CD14-positive monocyte (primary cell): ENCODE results near the gene REEP1. TPM values are rescaled to one million over a fixed set of nuclear protein-coding genes. Genes with fewer than 3 reads are reported as not detected.
"Not testable (repeated sequence)": the region's sequence is repeated elsewhere in the genome, so short reads cannot be mapped to it uniquely, and the experiment has no call there.

Experiments
- DNase-seq, 3 donors: peaks; one replicate each; pipeline ENCODE4 v3.0.0-alpha.2; 2011 to 2022
- H2AFZ ChIP-seq: 2 replicates; pipeline ENCODE4 v1.6.0; 2012; ENCODE audit warnings: mild to moderate bottlenecking, low read depth, low read length, inconsistent platforms; ENCODE audit not compliant: insufficient read depth, poor library complexity, severe bottlenecking
- H3K27ac ChIP-seq, 2 donors: 1 replicate in 1 of 2; 2 replicates in 1 of 2; pipeline ENCODE4 v1.5.1; 2012 to 2013; ENCODE audit warnings: low read length in 2 of 2, control low read depth in 1 of 2, inconsistent platforms in 1 of 2, low read depth in 1 of 2, mild to moderate bottlenecking in 1 of 2
- H3K27me3 ChIP-seq, 2 donors: one replicate each; pipeline versions ENCODE4 v1.6.0 to v1.6.1; 2011 to 2013; ENCODE audit warnings: low read length in 2 of 2; ENCODE audit not compliant: control insufficient read depth in 2 of 2, insufficient read depth in 2 of 2
- H3K36me3 ChIP-seq, 2 donors: replicated peaks in 1 of 2; 1 replicate in 1 of 2; 2 replicates in 1 of 2; pipeline versions ENCODE4 v1.5.1 to v1.6.1; 2012 to 2013; ENCODE audit warnings: low read length in 2 of 2, control low read depth in 1 of 2, inconsistent platforms in 1 of 2, mild to moderate bottlenecking in 1 of 2; ENCODE audit not compliant: insufficient read depth in 2 of 2, control insufficient read depth in 1 of 2
- H3K4me1 ChIP-seq, 2 donors: 1 replicate in 1 of 2; 2 replicates in 1 of 2; pipeline versions ENCODE4 v1.5.1 to v1.6.1; 2012 to 2013; ENCODE audit warnings: low read length in 2 of 2, control low read depth in 1 of 2, inconsistent platforms in 1 of 2, mild to moderate bottlenecking in 1 of 2, moderate library complexity in 1 of 2; ENCODE audit not compliant: insufficient read depth in 2 of 2, control insufficient read depth in 1 of 2
- H3K4me2 ChIP-seq: replicated peaks from 2 replicates; pipeline ENCODE3; 2012; ENCODE audit warnings: low read length, moderate library complexity, mild to moderate bottlenecking; ENCODE audit not compliant: poor library complexity, severe bottlenecking; ENCODE audit errors: extremely low read depth
- H3K4me3 ChIP-seq, 3 experiments: fragments of 200-600 bp in 1 of 3; sonication (generic) in 1 of 3; replicated peaks in 1 of 3; 1 replicate in 2 of 3; 2 replicates in 1 of 3; pipeline ENCODE4 v1.5.1; 2011 to 2013; ENCODE audit warnings: low read length in 3 of 3, mild to moderate bottlenecking in 3 of 3, control low read depth in 2 of 3, low read depth in 2 of 3, inconsistent platforms in 1 of 3, moderate library complexity in 1 of 3
- H3K79me2 ChIP-seq: 2 replicates; pipeline ENCODE4 v1.6.0; 2012; ENCODE audit warnings: mild to moderate bottlenecking, control low read depth, inconsistent platforms, low read length, moderate library complexity; ENCODE audit not compliant: insufficient read depth
- H3K9ac ChIP-seq: 2 replicates; pipeline ENCODE4 v1.6.0; 2017; ENCODE audit warnings: low read length, mild to moderate bottlenecking; ENCODE audit not compliant: insufficient read depth, poor library complexity, severe bottlenecking
- H3K9me3 ChIP-seq, 2 donors: replicated peaks in 1 of 2; 1 replicate in 1 of 2; 2 replicates in 1 of 2; pipeline versions ENCODE4 v1.5.1 to v1.6.1; 2012 to 2013; ENCODE audit warnings: low read length in 2 of 2, control low read depth in 1 of 2; ENCODE audit not compliant: control insufficient read depth in 1 of 2, insufficient read depth in 1 of 2
- H4K20me1 ChIP-seq: 2 replicates; pipeline ENCODE4 v1.6.0; 2012; ENCODE audit warnings: mild to moderate bottlenecking, low read length, control low read depth, moderate library complexity; ENCODE audit not compliant: insufficient read depth
- H3K27ac Mint-ChIP-seq, 7 donors: one replicate each; pipeline ENCODE4 v1.8.0; 2020; ENCODE audit warnings: mild to moderate bottlenecking in 7 of 7, mixed read lengths in 7 of 7, moderate library complexity in 6 of 7, inconsistent platforms in 2 of 7
- H3K27me3 Mint-ChIP-seq, 3 donors: one replicate each; pipeline ENCODE4 v1.8.0; 2021 to 2022; ENCODE audit warnings: low read depth in 3 of 3, mild to moderate bottlenecking in 3 of 3, mixed read lengths in 3 of 3, moderate library complexity in 3 of 3, inconsistent platforms in 1 of 3
- H3K36me3 Mint-ChIP-seq, 2 donors: one replicate each; pipeline ENCODE4 v1.8.0; 2020; ENCODE audit warnings: mixed read lengths in 2 of 2, inconsistent platforms in 1 of 2, mild to moderate bottlenecking in 1 of 2
- H3K4me1 Mint-ChIP-seq: one replicate; pipeline ENCODE4 v1.8.0; 2020; ENCODE audit warnings: mild to moderate bottlenecking, mixed read lengths
- H3K4me3 Mint-ChIP-seq, 2 donors: one replicate each; pipeline ENCODE4 v1.8.0; 2020; ENCODE audit warnings: mild to moderate bottlenecking in 2 of 2, mixed read lengths in 2 of 2, moderate library complexity in 1 of 2
- H3K9me3 Mint-ChIP-seq, 7 donors: one replicate each; pipeline ENCODE4 v1.8.0; 2020 to 2022; ENCODE audit warnings: mixed read lengths in 7 of 7, mild to moderate bottlenecking in 6 of 7, moderate library complexity in 6 of 7, inconsistent platforms in 2 of 7
- WGBS: methylation state at CpG from one replicate; pipeline ENCODE4 v1.1.5; 2013; ENCODE audit warnings: missing lambda C conversion rate; ENCODE audit not compliant: insufficient coverage; 5-methylcytosine and 5-hydroxymethylcytosine counted together
- intact Hi-C, 2 donors: fragments of 100-400 bp; cut with micrococcal nuclease; formaldehyde crosslinking; loops; one replicate each; pipeline versions ENCODE4 v1.15.0 to v1.15.1; 2023
- polyA plus RNA-seq, 3 donors: library from polyadenylated mRNA; depleted of rRNA in 1 of 3; unstranded in 2 of 3; stranded (reverse) in 1 of 3; fragments of 300-500 nt in 2 of 3; fragments of >200 nt in 1 of 3; fragmentation: Illumina TruSeq in 2 of 3; gene quantifications; 1 replicate in 2 of 3; 2 replicates in 1 of 3; pipeline ENCODE4 v1.2.3, GENCODE V29; 2012 to 2021
- TF ChIP-seq, protein P1 (sequence below): fragments of 200-600 bp; IDR thresholded peaks from one replicate; pipeline ENCODE4 v1.8.0; 2022; ENCODE audit warnings: antibody characterized with exemption, mild to moderate bottlenecking

Gene REEP1
- polyA plus RNA-seq, 3 donors, result not detected

DNA sequence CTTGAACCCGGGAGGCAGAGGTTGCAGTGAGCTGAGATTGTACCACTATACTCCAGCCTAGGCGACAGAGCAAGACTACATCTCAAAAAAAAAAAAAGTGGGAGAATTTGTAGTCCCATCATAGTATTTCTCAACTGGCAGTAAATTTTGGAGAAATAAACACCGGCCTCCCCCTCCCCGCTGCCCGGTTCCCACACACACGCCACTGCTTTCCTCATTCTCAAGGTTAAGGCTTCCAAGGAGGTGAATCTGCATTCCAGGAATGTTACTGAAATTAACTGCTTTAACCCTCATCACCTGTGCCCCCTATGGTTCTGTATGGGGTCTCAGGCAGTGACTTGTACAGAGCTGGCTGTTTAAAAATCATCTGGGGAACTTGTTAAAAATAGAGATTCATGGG lies 88.2 kb downstream of the REEP1 start:
- no CpG with 5 or more reads among the region's 6 CpGs for WGBS
- H3K27ac Mint-ChIP-seq, result no peak overlapping the region
- no peak for DNase-seq
- TF ChIP-seq, protein P1, sequence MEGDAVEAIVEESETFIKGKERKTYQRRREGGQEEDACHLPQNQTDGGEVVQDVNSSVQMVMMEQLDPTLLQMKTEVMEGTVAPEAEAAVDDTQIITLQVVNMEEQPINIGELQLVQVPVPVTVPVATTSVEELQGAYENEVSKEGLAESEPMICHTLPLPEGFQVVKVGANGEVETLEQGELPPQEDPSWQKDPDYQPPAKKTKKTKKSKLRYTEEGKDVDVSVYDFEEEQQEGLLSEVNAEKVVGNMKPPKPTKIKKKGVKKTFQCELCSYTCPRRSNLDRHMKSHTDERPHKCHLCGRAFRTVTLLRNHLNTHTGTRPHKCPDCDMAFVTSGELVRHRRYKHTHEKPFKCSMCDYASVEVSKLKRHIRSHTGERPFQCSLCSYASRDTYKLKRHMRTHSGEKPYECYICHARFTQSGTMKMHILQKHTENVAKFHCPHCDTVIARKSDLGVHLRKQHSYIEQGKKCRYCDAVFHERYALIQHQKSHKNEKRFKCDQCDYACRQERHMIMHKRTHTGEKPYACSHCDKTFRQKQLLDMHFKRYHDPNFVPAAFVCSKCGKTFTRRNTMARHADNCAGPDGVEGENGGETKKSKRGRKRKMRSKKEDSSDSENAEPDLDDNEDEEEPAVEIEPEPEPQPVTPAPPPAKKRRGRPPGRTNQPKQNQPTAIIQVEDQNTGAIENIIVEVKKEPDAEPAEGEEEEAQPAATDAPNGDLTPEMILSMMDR, result no peak
- Histone ChIP-seq H3K36me3 (no peaks in the 10 kb centered on the region), H3K4me3 (no peak overlapping the region), H3K9ac (no peak overlapping the region), H3K4me1 (peaks cover 5% of the 10 kb centered on the region in 2 donors), H3K79me2 (no peaks in the 10 kb centered on the region), H3K27me3 (no peaks in the 10 kb centered on the region), H2AFZ (no peak overlapping the region), H3K4me2 (no peak overlapping the region), H3K9me3 (no peaks in the 10 kb centered on the region), H3K27ac (no peak overlapping the region), H4K20me1 (no peaks in the 10 kb centered on the region)
- peaks cover 6% of the 10 kb centered on the region for H3K4me1 Mint-ChIP-seq
- peaks cover 0 to 2% (median 0%) of the 10 kb centered on the region in 7 donors for H3K9me3 Mint-ChIP-seq
- no peak overlapping the region for H3K4me3 Mint-ChIP-seq
- H3K27me3 Mint-ChIP-seq, result peaks cover 0 to 4% (median 2%) of the 10 kb centered on the region in 3 donors
- no peaks in the 10 kb centered on the region for H3K36me3 Mint-ChIP-seq
- intact Hi-C loops, result no loop called here

DNA sequence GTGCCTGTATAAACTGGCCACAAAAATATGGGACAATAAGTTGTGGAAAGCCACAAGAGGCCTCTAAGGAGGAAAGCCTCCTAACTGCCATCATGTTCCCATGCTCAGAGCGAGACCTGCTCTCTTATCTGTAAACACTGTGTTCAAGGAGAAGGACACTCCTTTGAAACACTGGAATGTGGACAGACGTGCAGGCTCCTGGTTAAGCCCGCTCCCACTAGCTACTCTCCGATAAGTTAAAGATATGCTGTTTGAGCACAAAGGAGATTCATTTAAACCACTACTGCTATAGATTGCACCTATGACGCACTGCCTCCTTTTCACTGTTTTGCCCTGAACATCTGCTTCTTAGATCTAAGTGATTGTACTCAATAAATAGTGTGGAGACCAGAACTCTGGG lies 92.2 kb downstream of the REEP1 start:
- H3K9me3 Mint-ChIP-seq, H3K36me3 Mint-ChIP-seq, H3K4me3 ChIP-seq, H3K79me2 ChIP-seq, H2AFZ ChIP-seq, H3K27ac ChIP-seq, H3K4me3 Mint-ChIP-seq, H3K4me2 ChIP-seq, H3K27ac Mint-ChIP-seq, H3K9me3 ChIP-seq, H3K36me3 ChIP-seq, H3K27me3 ChIP-seq, H4K20me1 ChIP-seq, H3K9ac ChIP-seq, intact Hi-C loops, DNase-seq: not testable (repeated sequence)
- 88% methylated on average over 1 of the region's 5 CpGs for WGBS
- peaks cover 0 to 13% (median 4%) of the 10 kb centered on the region in 3 donors for H3K27me3 Mint-ChIP-seq
- H3K4me1 ChIP-seq, result peaks cover 10 to 12% of the 10 kb centered on the region in 2 donors
- H3K4me1 Mint-ChIP-seq, result peaks cover 23% of the 10 kb centered on the region

- H2AFZ ChIP-seq, H3K36me3 ChIP-seq, H3K79me2 ChIP-seq, H3K27ac ChIP-seq, DNase-seq, H3K36me3 Mint-ChIP-seq, H3K9me3 Mint-ChIP-seq, H3K4me3 Mint-ChIP-seq, H3K9ac ChIP-seq, H3K9me3 ChIP-seq, H3K27me3 ChIP-seq, H3K4me3 ChIP-seq, H3K4me2 ChIP-seq, H4K20me1 ChIP-seq, intact Hi-C loops: not testable (repeated sequence)
- H3K27ac Mint-ChIP-seq, result peak overlapping the region in 1 of 7 donors; percentile 73
- peaks cover 23% of the 10 kb centered on the region for H3K4me1 Mint-ChIP-seq
- 100% methylated on average over 3 of the region's 5 CpGs for WGBS
- H3K27me3 Mint-ChIP-seq, result peaks cover under 1 to 15% (median 4%) of the 10 kb centered on the region in 3 donors
- H3K4me1 ChIP-seq, result peaks cover 10 to 12% of the 10 kb centered on the region in 2 donors
These were observed 92.6 kb downstream of the REEP1 start for GRCh38 chr2:86244781-86245180.
